HUES48 (cell line): ENCODE data around the gene CTNNA1.
"Not testable (repeated sequence)": the region's sequence is repeated elsewhere in the genome, so short reads cannot be mapped to it uniquely, and the experiment has no call there.

Experiments used
- H3K27ac ChIP-seq: one replicate; pipeline ENCODE4 v1.7.0; 2013; ENCODE audit warnings: low read depth, low read length, inconsistent platforms
- H3K27me3 ChIP-seq: 2 replicates; pipeline ENCODE4 v1.6.1; 2013; ENCODE audit warnings: mild to moderate bottlenecking, low read length; ENCODE audit not compliant: control insufficient read depth, insufficient read depth
- H3K36me3 ChIP-seq: 2 replicates; pipeline ENCODE4 v1.6.1; 2013; ENCODE audit warnings: low read length; ENCODE audit not compliant: control insufficient read depth, insufficient read depth
- H3K4me1 ChIP-seq: 2 replicates; pipeline ENCODE4 v1.6.1; 2013; ENCODE audit warnings: mild to moderate bottlenecking, low read length; ENCODE audit not compliant: control insufficient read depth, insufficient read depth
- H3K4me3 ChIP-seq: 2 replicates; pipeline ENCODE4 v1.5.1; 2013; ENCODE audit warnings: mild to moderate bottlenecking, low read depth, low read length
- H3K9ac ChIP-seq: 2 replicates; pipeline ENCODE4 v1.6.1; 2013; ENCODE audit warnings: mild to moderate bottlenecking, low read depth, low read length, moderate library complexity
- H3K9me3 ChIP-seq: 2 replicates; pipeline ENCODE4 v1.6.1; 2013; ENCODE audit warnings: low read length; ENCODE audit not compliant: control insufficient read depth, insufficient read depth

The CTNNA1 gene

DNA sequence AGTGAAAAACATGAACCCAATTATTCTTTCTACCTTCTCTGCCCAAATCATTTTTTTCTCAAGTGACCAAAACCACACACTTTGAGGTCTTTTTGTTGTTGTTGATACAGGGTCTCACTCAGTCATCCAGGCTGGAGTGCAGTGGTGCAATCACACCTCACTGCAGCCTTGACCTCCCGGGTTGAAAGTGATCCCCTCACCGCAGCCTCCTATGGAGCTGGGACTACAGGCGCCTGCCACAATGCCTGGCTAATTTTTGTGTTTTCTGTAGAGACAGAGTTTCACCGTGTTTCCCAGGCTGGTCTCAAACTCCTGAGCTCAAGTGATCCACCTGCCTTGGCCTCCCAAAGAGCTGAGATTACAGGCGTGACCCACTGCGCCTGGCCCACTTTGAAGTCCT, 8.4 kb downstream of the CTNNA1 start:
- H3K4me1 ChIP-seq, H3K9me3 ChIP-seq, H3K27me3 ChIP-seq, H3K4me3 ChIP-seq, H3K9ac ChIP-seq, H3K27ac ChIP-seq: not testable (repeated sequence)
- H3K36me3 ChIP-seq = peaks cover 32% of the 10 kb centered on the region

DNA sequence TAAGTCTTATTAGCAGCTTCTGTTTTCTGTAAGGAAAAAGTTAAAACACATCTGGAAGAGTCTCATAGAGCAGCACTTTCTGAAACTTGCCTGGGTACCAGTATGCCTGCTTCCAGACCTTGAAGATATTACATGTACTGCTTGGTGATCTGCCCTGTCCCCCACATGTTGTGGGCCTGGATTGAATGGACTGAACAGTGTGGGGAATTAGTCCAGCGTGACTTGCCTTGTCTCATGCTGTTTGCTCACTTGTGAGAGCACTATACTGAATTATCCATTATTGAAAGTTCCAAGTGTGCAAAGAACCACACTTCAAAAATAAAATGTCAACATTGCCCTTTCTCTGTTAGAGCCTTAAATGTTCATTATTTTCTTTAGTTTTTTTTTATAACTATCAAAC, 8.9 kb downstream of the CTNNA1 start:
- H3K9me3 ChIP-seq = peaks cover 6% of the 10 kb centered on the region; the same call in 1 of the 2 replicates
- no peak overlapping the region for H3K9ac ChIP-seq
- no peaks in the 10 kb centered on the region for H3K27me3 ChIP-seq
- no peak overlapping the region for H3K27ac ChIP-seq
- H3K4me1 ChIP-seq = no peaks in the 10 kb centered on the region; the same call in 1 of the 2 replicates
- no peak overlapping the region for H3K4me3 ChIP-seq
- H3K36me3 ChIP-seq = peaks cover 29% of the 10 kb centered on the region

DNA sequence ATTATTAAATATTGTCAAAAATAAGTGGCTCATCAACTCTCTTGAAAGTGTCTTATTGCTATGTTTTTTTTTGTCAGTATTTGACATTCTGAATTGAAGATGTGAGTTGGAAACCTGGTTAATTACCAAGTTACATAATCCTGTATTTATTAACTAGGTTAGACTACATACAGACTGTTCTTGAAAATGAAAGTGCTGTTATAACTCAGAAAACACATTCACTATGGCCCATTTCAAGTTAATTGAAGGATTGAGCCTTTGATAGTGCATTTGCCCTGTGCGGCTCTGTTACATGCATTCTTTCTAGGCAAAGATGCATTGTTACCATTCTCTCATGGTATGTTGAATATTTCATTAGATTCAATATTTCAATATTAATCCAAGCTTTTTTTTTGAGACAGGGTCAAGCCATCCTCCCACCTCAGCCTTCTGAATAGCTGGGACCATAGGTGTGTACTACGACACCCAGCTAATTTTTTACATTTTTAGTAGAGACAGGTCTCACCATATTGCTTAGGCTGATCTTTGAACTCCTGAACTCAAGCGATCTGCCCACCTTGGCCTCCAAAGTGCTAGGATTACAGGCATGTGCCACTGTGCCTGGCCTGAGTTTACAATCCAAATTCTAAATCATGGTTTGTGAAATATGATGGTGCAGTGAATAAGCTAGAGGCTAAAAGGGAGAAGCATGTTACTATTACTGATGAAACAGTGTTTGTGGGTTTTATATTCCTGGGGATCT, 10.0 kb downstream of the CTNNA1 start:
- H3K27me3 ChIP-seq = no peaks in the 10 kb centered on the region
- no peak overlapping the region for H3K27ac ChIP-seq
- peaks cover 22% of the 10 kb centered on the region for H3K36me3 ChIP-seq
- H3K9ac ChIP-seq = no peak overlapping the region
- no peak overlapping the region for H3K4me3 ChIP-seq
- H3K4me1 ChIP-seq = no peaks in the 10 kb centered on the region; the same call in 1 of the 2 replicates
- no peaks in the 10 kb centered on the region for H3K9me3 ChIP-seq

DNA sequence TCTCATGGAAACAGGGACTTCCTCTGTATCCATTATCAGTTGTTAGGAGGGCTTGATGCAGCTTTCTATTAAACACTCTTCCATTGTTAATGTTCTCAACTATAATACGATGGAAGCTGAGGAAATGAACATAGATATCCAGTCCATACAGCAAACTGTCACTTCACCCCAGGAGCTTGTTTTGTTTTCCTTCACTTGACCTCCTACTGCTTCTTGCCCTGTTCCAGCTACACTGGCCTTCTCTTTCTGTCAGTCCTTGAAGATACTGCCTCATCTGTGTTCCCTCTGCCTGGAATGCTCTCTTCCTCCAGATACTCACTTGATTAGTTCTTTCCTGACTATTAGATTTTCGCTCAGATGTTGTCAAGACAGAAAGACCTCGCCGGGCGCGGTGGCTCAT, 17.1 kb downstream of the CTNNA1 start:
- Histone ChIP-seq H3K4me3 (no peak overlapping the region), H3K9me3 (no peaks in the 10 kb centered on the region), H3K4me1 (peaks cover 9% of the 10 kb centered on the region), H3K9ac (no peak overlapping the region), H3K27ac (no peak overlapping the region), H3K27me3 (no peaks in the 10 kb centered on the region), H3K36me3 (0 out of 2 replicates have a peak, but pooled peaks cover 2% of the 10 kb centered on the region)

DNA sequence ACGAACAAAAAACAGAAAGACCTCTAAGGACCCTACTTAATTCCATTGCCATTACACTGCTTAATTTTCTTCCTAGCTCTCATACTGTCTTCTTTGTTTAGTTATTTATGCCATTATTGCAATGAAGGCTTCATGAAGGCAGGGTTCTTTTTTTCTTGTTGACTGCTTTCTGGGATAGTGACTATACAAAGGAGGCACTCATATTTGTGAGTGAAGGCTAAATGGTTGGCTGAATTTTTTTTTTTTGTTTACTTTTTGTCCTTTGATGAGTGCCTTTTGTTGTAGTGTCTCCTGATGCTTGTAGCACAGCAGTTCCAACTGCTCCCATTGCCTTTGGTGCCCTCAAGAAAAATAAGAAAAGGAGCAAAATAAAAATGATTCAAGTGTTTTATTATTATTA, 17.8 kb downstream of the CTNNA1 start:
- no peak overlapping the region for H3K4me3 ChIP-seq
- H3K9me3 ChIP-seq = no peaks in the 10 kb centered on the region
- no peaks in the 10 kb centered on the region for H3K27me3 ChIP-seq
- H3K36me3 ChIP-seq = 0 out of 2 replicates have a peak, but pooled peaks cover 3% of the 10 kb centered on the region
- peaks cover 9% of the 10 kb centered on the region for H3K4me1 ChIP-seq
- H3K27ac ChIP-seq = no peak overlapping the region
- no peak overlapping the region for H3K9ac ChIP-seq

DNA sequence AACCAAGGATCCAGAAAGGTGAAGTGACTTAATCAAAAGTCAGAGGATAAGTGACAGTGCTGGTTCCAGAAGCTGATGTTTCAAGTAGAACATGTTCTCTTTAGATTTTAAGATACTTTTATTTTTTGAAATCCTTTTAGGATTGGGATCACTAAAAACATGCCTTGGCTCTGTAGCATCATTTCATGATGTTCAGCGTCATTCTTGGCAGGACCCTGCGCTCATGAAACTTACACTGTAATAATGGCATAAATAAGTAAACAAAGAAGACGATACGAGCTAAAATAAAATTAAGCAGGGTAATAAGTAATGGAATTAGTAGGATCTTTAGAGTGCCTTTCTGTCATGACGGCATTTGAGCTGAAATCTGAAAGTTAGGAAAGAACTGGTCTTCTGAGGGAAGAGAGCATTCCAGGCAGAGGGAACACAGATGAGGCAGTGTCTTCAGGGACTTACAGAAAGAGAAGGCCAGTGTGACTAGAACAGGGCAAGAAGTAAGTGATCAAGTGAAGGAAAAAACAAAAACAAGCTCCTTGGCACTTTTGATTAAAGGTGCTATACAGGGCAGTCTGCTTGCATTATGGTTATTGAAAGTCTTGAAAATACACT, 19.9 kb downstream of the CTNNA1 start:
- Histone ChIP-seq H3K27me3 (no peaks in the 10 kb centered on the region), H3K36me3 (peaks cover 6% of the 10 kb centered on the region), H3K27ac (no peak overlapping the region), H3K9me3 (no peaks in the 10 kb centered on the region; the same call in 1 of the 2 replicates), H3K4me1 (peaks cover 9% of the 10 kb centered on the region), H3K9ac (no peak overlapping the region), H3K4me3 (no peak overlapping the region)

DNA sequence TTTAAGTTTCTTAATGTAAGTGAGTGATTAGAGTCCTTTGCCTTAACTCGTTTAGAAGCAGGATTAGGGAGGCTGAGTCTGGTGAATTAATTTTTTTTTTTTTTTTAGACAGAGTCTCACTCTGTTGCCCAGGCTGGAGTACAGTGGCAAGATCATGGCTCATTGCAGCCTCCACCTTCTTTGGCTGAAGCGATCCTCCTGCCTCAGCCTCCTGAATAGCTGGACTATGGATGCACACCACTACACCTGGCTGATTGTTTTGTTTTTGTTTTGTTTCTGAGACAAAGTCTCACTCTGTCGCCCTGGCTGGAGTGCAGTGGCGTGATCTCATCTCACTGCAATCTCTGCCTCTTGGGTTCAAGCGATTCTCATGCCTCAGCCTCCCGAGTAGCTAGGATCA, 20.4 kb downstream of the CTNNA1 start:
- H3K9me3 ChIP-seq, H3K4me3 ChIP-seq, H3K9ac ChIP-seq, H3K27ac ChIP-seq, H3K27me3 ChIP-seq, H3K4me1 ChIP-seq: not testable (repeated sequence)
- H3K36me3 ChIP-seq = peaks cover 11% of the 10 kb centered on the region

DNA sequence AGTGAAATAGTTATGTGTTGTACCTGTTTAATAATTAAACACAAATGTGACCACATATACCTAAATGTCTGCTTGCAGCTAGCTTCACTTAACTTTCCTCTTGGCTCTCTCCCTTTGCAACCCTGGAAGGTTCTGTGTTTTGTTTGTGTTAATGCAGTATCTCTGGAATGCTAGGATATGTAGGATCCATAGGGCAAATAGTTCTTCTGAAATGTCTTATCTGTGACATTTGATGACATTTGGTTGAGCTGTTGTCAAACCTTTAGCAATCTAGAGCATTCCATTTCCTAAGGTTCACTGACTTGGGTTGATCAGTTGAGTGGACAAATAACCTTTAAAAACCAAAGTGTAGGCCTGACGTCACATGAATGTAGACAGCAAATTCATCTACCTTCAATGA, 21.8 kb downstream of the CTNNA1 start:
- Histone ChIP-seq H3K4me1 (peaks cover 8% of the 10 kb centered on the region), H3K27ac (no peak overlapping the region), H3K9me3 (no peaks in the 10 kb centered on the region; the same call in 1 of the 2 replicates)

DNA sequence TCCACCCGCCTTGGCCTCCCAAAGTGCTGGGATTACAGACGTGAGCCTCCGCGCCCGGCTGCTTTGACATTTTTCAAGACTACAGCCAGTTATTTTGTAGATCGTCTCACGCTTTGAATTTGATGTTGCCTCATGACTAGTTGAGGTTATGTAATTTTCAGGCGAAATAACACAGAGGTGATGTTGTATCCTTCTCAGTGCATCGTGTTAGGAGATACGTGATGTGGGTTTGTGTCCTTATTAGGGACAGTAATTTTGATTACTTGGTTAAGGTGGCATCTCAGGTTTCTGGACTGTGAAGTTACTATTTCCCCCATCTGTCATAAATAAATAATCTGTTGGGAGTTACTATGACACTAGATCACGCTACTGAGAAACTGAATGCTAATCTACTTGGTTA, 25.0 kb downstream of the CTNNA1 start:
- no peak overlapping the region for H3K9ac ChIP-seq
- H3K4me1 ChIP-seq = no peaks in the 10 kb centered on the region
- H3K27me3 ChIP-seq = no peaks in the 10 kb centered on the region
- no peak overlapping the region for H3K27ac ChIP-seq
- no peaks in the 10 kb centered on the region; the same call in 1 of the 2 replicates for H3K9me3 ChIP-seq
- H3K36me3 ChIP-seq = peaks cover 30% of the 10 kb centered on the region
- no peak overlapping the region for H3K4me3 ChIP-seq

More for the DNA sequence above, 21.8 kb downstream of the CTNNA1 start:
- Histone ChIP-seq H3K36me3 (peaks cover 11% of the 10 kb centered on the region), H3K9ac (no peak overlapping the region), H3K4me3 (no peak overlapping the region), H3K27me3 (no peaks in the 10 kb centered on the region)

DNA sequence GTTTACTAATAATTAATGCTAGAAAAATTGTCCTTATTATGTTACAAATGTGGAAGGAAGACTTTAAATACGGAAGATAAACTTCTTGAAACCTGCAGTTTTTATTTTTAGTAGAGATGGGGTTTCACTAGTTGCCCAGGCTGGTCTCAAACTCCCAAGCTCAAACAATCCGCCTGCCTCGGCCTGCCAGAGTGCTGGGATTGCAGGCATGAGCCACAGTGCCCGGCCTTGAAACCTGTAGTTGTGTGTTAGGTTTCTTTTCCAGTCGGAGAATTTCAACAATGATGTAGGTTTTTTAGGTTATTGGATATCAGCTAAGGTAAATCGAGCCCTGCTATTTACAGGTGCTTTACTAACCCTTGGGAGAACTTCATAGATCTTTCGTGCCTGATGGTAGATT, 30.8 kb downstream of the CTNNA1 start:
- H3K36me3 ChIP-seq = peaks cover 50% of the 10 kb centered on the region
- H3K4me3 ChIP-seq = no peak overlapping the region
- no peaks in the 10 kb centered on the region for H3K27me3 ChIP-seq
- H3K9ac ChIP-seq = no peak overlapping the region
- H3K9me3 ChIP-seq = no peaks in the 10 kb centered on the region
- no peaks in the 10 kb centered on the region for H3K4me1 ChIP-seq
- no peak overlapping the region for H3K27ac ChIP-seq

DNA sequence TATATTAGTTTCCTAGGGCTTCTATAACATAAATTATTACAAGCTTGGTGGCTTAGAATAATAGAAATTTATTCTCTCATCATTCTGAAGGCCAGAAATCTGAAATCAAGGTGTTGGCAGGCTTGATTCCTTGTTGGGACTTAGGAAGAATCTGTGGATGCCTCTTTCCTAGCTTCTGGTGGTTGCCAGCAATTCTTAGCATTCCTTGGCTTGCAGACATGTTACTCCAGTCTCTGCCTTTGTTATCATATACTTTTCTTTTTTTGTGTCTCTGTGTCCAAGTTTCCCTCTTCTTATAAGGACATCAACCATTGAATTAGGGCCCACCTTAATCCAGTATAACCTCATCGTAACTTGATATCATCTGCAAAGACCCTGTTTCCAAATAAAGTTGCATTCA, 31.4 kb downstream of the CTNNA1 start:
- Histone ChIP-seq H3K9ac (no peak overlapping the region), H3K27me3 (no peaks in the 10 kb centered on the region), H3K36me3 (peaks cover 50% of the 10 kb centered on the region)

More for the DNA sequence above, 31.4 kb downstream of the CTNNA1 start:
- H3K27ac ChIP-seq = no peak overlapping the region
- no peak overlapping the region for H3K4me3 ChIP-seq
- H3K9me3 ChIP-seq = no peaks in the 10 kb centered on the region
- H3K4me1 ChIP-seq = no peaks in the 10 kb centered on the region
